GM21529 (cell line): ENCODE data around the gene ANKRD6.
"Not testable (repeated sequence)": the region's sequence is repeated elsewhere in the genome, so short reads cannot be mapped to it uniquely, and the experiment has no call there.

Experiments used
- ATAC-seq: cut with Tn5 transposase; IDR thresholded peaks from one replicate; pipeline ENCODE4 v1.9.1; 2021; ENCODE audit not compliant: unreplicated experiment

Gene ANKRD6

DNA sequence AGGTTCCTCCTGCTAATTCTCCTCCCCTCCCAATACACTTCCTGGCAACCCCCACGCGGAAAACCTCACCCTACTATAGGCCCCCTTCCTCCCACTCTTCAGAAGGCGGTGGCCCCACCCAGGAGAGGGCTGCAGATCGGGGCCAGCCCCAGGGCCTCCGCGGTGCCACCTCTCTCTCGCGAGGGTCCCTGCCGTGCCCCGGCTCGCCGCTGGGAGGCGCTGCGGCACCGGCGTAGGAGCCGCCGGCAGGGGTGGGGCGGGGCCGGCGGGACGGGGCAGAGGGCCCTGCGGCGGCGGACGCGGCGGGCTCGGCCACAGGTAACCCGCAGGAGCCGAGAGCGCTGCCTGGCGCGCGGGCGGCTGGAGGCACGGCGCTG is at the start of gene ANKRD6:
Gene ANKRD6, plus strand, starts transcription at position 278 of the 377 bp plus-strand sequence. CDS start 133,825 bp downstream, outside the sequence.
- ATAC-seq = peak; percentile 90

- peak; percentile 38 for ATAC-seq
These were observed 47.7 kb upstream of the ANKRD6 start for GRCh38 chr6:89385156-89385667.

DNA sequence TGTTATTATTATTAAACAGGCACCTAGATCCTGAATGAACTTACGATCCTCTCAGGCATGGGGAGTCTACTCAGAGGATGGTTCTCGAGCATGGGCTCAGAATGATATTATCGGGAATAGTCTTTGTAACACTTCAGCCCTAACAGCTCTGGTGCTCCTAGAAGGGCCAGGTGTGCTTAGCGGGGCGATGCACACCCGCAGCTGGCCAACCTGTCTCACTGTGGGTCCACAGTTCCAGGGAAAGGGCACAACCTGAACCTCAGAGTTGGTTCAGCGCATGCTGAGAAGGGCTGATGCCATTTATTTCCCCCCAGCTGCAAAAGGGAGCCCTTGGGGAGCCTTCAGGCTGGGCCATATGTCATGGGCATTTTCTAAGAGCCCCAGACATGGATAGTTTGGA is 47.1 kb upstream of the ANKRD6 start:
- no peak for ATAC-seq

GRCh38 chr6:89386917-89387491 is 45.9 kb upstream of the ANKRD6 start:
- ATAC-seq = peak; percentile 22

DNA sequence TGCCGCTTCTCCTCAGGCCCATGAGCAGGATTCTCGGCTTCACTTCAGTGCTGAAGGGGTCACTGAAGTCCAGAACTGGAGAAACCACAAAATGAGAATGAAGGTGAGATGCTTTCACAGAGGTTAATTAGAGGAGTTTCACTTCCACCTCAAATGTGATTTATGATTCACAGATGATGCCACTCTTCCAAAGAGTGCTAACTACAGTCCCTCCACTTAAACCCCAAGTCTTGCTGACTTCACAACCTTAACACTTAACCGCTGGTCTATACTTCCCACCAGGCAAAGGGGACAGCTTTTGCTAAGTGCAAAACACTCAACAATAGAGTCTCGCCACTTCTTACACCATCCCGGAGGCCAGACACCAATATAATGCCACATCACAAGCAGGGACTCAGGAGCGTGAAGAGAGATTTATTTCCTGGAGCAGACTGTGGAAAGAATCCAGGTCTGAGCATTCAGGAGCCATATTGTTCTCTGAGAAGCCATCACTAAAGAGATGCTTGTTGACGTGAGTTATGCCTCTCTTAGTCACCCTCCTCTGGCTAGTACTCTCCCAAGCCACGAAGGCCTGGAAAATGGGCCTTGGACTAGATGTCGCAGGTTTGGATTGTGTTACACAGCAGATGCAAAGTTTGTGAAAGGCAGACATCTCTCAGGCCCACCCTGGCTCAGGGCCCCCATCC is 45.3 kb upstream of the ANKRD6 start:
- peak; percentile 94 for ATAC-seq

DNA sequence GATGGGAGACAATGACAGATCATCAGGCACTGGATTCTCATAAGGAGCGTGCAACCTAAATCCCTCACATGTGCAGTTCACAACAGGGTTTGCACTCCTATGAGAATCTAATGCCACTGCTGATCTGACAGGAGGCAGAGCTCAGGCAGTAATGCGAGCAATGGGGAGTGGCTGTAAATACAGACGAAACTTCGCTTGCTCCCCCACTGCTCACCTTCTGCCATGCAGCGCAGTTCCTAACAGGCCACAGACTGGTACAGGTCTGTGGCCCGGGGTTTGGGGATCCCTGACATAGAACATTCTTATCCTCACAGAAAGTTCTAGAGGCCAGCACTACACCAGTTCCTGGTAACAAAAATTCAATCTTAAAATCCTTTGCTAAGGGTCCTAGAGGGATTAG is 44.1 kb upstream of the ANKRD6 start:
- ATAC-seq = no peak

GRCh38 chr6:89392823-89393222 is 40.1 kb upstream of the ANKRD6 start:
- ATAC-seq = peak; percentile 54

GRCh38 chr6:89393659-89394058 is 39.3 kb upstream of the ANKRD6 start:
- no peak for ATAC-seq

GRCh38 chr6:89397884-89398283 is 35.1 kb upstream of the ANKRD6 start:
- not testable (repeated sequence) for ATAC-seq

GRCh38 chr6:89398762-89399525 is 34.0 kb upstream of the ANKRD6 start:
- no peak for ATAC-seq

DNA sequence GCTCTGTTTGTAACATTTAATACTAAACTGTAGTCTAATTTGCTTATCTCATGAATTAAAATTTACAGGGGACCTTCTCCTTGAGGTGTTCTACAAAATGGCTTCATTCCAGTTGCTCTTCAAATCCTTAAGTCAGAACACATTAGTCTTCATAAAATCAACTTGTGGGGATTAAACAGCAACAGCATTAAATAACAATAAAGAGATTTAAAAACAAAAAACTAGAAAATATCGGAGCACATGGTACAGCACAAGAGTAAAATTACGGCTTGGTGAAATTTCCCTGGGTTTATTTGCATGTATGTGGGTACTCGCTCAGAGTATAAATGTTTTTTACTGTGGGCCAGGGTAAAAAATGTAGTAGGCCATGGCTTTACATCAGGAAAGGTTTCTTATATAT is 32.9 kb upstream of the ANKRD6 start:
- no peak for ATAC-seq

GRCh38 chr6:89400912-89401399 is 32.0 kb upstream of the ANKRD6 start:
- no peak for ATAC-seq

DNA sequence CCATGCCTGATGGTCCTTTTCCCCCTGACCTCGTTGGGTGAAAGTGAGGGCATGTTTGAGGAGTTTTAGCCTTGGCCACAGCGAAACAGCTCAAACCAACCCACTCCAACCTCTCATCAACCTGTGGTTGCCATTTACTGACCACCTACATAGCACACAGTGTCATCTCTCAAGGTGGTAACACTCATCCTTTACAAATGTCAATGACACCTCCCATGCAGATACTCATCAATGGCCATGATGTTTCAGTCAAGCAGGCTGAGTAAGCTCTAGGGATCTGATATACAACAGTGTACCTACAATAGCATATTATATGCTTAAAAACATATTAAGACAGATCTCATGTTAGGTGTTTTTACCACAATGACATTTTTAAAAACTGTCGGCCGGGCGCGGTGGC is 30.2 kb upstream of the ANKRD6 start:
- no peak for ATAC-seq

DNA sequence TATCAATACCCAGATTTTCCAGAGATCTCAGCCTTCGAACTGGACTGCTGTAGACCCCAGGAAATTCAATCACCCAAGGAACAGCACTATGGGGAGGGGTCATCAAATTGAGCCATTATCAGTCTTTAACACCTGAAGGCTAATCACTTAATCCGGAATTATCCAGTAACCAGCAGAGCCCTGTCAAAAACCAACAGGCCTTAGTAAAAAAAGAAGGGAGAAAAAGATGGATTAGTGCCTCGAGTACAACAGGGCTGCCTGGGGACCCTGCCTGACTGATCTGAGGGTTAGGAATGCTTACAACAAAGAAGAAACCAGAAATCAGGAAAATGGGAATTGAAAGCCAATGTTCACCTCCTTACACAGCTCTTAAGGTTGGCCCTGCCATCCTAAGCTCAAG is 28.4 kb upstream of the ANKRD6 start:
- no peak for ATAC-seq

- ATAC-seq = no peak
These were observed 26.8 kb upstream of the ANKRD6 start for GRCh38 chr6:89406141-89406540.

DNA sequence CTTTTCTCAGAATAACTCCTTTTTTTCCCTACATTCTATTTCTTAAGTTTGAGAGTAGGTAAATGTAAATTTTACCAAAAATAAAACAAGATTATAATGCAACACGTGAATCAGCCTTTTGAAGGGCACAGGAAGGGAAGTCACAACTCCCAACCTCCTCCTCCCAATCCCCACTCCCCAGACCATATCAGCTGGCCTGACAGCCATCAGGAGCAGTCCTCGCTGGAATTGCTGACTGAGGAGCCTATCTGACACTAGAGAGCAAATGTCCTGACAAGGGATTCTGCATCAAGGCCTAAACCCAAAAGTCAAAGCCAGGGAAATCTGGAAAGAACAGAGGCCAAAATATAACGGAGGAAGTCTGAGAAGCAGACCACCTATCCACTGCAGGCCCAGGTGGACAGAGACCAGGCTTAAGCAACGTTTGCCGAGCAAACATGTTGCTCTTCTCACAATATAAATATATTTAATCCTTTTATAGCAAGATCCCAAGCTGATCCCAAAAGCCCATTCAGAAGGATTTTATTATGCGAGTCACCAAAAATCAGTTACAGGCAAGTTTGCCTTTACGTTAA is 23.4 kb upstream of the ANKRD6 start:
- ATAC-seq = no peak

GRCh38 chr6:89410231-89410761 is 22.7 kb upstream of the ANKRD6 start:
- no peak for ATAC-seq

GRCh38 chr6:89410788-89411144 is 22.2 kb upstream of the ANKRD6 start:
- no peak for ATAC-seq

- peak; percentile 48 for ATAC-seq
These were observed 21.5 kb upstream of the ANKRD6 start for GRCh38 chr6:89411145-89412070.
